ENCODE results near the gene CTDSPL2. TPM values are rescaled to one million over a fixed set of nuclear protein-coding genes. Genes with fewer than 3 reads are reported as not detected.
"Not testable (repeated sequence)": the region's sequence is repeated elsewhere in the genome, so short reads cannot be mapped to it uniquely, and the experiment has no call there.

CTDSPL2 gene
- total RNA-seq, 2 donors from 2014 or later: 31.7 to 43.0 TPM

DNA sequence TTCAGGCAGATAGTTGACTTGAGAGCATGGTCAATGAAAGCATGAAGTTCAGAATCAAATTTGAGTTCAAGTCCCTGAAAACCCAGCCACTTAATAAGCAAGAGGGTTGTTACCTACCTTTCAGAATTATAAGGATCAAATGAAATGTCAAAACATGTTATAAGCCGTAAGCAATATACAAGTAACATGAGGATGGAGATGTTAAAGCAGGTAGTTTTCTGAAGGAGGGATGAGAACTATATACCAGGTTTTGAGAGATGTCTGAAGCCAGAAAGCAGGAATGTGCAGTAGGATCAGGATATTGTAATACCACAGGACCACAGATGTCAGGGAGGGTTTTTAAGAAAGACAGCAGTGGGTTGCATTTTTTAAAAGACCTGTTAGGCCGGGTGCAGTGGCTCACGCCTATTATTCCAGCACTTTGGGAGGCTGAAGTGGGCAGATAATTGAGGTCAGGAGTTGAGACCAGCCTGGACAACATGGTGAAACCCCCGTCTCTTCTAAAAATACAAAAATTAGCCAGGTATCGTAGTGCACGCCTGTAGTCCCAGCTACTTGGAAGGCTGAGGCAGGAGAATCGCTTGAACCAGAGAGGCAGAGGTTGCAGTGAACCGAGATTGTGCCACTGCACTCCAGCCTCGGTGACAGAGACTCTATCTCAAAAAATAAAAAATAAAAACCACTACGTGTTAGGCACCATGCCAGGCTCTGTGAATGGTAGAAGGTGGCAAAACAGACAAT is 102.6 kb downstream of the CTDSPL2 start:
- intact Hi-C loops (cut with DNase I): no loop called here
- no peak overlapping the region for H3K4me3 ChIP-seq
- TF ChIP-seq, protein P1, sequence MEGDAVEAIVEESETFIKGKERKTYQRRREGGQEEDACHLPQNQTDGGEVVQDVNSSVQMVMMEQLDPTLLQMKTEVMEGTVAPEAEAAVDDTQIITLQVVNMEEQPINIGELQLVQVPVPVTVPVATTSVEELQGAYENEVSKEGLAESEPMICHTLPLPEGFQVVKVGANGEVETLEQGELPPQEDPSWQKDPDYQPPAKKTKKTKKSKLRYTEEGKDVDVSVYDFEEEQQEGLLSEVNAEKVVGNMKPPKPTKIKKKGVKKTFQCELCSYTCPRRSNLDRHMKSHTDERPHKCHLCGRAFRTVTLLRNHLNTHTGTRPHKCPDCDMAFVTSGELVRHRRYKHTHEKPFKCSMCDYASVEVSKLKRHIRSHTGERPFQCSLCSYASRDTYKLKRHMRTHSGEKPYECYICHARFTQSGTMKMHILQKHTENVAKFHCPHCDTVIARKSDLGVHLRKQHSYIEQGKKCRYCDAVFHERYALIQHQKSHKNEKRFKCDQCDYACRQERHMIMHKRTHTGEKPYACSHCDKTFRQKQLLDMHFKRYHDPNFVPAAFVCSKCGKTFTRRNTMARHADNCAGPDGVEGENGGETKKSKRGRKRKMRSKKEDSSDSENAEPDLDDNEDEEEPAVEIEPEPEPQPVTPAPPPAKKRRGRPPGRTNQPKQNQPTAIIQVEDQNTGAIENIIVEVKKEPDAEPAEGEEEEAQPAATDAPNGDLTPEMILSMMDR (IDR thresholded peaks at IDR 0.05): no peak
- DNase-seq: no peak
- no peaks in the 10 kb centered on the region for H3K36me3 ChIP-seq
- H3K9me3 ChIP-seq: no peaks in the 10 kb centered on the region
- no peaks in the 10 kb centered on the region for H3K27me3 ChIP-seq
- H3K9ac ChIP-seq (ENCODE audit: low read depth in 2 of 2, low read length in 2 of 2): no peak overlapping the region
- no peak overlapping the region for H3K27ac ChIP-seq
- H3K4me1 ChIP-seq: no peaks in the 10 kb centered on the region

- Histone ChIP-seq H3K9me3 (no peaks in the 10 kb centered on the region), H3K9ac (ENCODE audit: low read depth in 2 of 2, low read length in 2 of 2) (no peak overlapping the region), H3K27ac (no peak overlapping the region), H3K4me3 (no peak overlapping the region), H3K4me1 (peaks cover 4% of the 10 kb centered on the region), H3K36me3 (no peaks in the 10 kb centered on the region), H3K27me3 (no peaks in the 10 kb centered on the region)
- TF ChIP-seq, protein P1 (IDR thresholded peaks at IDR 0.05): no peak
- no peak for DNase-seq
- intact Hi-C loops (cut with DNase I): no loop called here
These were observed 103.2 kb downstream of the CTDSPL2 start for GRCh38 chr15:44530653-44531052.

GRCh38 chr15:44532275-44532674 is 104.8 kb downstream of the CTDSPL2 start:
- H3K27ac ChIP-seq; H3K9me3 ChIP-seq; H3K36me3 ChIP-seq; DNase-seq; H3K27me3 ChIP-seq; H3K9ac ChIP-seq (ENCODE audit: low read depth in 2 of 2, low read length in 2 of 2); H3K4me1 ChIP-seq; intact Hi-C loops (cut with DNase I); H3K4me3 ChIP-seq: not testable (repeated sequence)

- no peaks in the 10 kb centered on the region for H3K9me3 ChIP-seq
- DNase-seq: no peak
- TF ChIP-seq, protein P1 (IDR thresholded peaks at IDR 0.05): no peak
- H3K4me1 ChIP-seq: peaks cover 5% of the 10 kb centered on the region
- intact Hi-C loops (cut with DNase I): no loop called here
- H3K4me3 ChIP-seq: no peak overlapping the region
- H3K9ac ChIP-seq (ENCODE audit: low read depth in 2 of 2, low read length in 2 of 2): no peak overlapping the region
- no peaks in the 10 kb centered on the region for H3K36me3 ChIP-seq
- H3K27ac ChIP-seq: no peak overlapping the region
- H3K27me3 ChIP-seq: no peaks in the 10 kb centered on the region
These were observed 105.3 kb downstream of the CTDSPL2 start for GRCh38 chr15:44532689-44533088.

DNA sequence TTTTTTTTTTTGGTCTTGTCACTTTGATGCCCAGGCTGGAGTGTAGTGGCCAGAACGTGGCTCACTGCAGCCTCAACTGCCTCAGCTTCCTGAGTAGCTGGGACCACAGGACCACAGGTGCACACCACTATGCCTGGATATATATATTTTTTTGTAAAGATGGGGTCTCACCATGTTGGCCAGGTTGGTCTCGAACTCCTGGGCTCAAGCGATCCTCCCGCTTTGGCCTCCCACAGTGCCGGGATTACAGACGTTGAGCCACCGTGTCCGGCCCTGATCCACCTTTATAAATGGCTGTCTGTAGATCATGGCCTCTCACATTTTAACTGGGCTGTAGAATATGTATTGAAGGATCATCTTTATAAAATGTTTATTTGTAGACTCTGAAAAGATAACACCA is 107.7 kb downstream of the CTDSPL2 start:
- Histone ChIP-seq H3K9me3 (no peaks in the 10 kb centered on the region), H3K36me3 (no peaks in the 10 kb centered on the region), H3K4me3 (no peak overlapping the region), H3K27me3 (no peaks in the 10 kb centered on the region), H3K9ac (ENCODE audit: low read depth in 2 of 2, low read length in 2 of 2) (no peak overlapping the region), H3K4me1 (peaks cover 8% of the 10 kb centered on the region), H3K27ac (no peak overlapping the region)
- intact Hi-C loops (cut with DNase I): no loop called here
- no peak for DNase-seq
- TF ChIP-seq, protein P1 (IDR thresholded peaks at IDR 0.05): no peak

- Histone ChIP-seq H3K9ac (ENCODE audit: low read depth in 2 of 2, low read length in 2 of 2) (peak overlapping the region; percentile 62 to 81), H3K4me1 (peaks cover 8% of the 10 kb centered on the region), H3K27me3 (no peaks in the 10 kb centered on the region), H3K36me3 (no peaks in the 10 kb centered on the region), H3K4me3 (peak overlapping the region; percentile 81), H3K9me3 (no peaks in the 10 kb centered on the region), H3K27ac (peak overlapping the region; percentile 99)
- TF ChIP-seq, protein P1 (IDR thresholded peaks at IDR 0.05): no peak
- intact Hi-C loops (cut with DNase I): no loop called here
- DNase-seq: peak; percentile 56
These were observed 108.3 kb downstream of the CTDSPL2 start for GRCh38 chr15:44535523-44536301.
